ENCODE results near the gene APOBEC3A. TPM values are rescaled to one million over a fixed set of nuclear protein-coding genes. Genes with fewer than 3 reads are reported as not detected.

The APOBEC3A gene
- total and polyA plus RNA-seq, 2 of the 13 experiments (the other 11 are each of a cell fraction or from before 2014, with no cell fraction given) = not detected

GRCh38 chr22:38974170-38974825 is 16.9 kb downstream of the APOBEC3A start:
- H2AFZ ChIP-seq (ENCODE audit: low read length) = no peak overlapping the region
- intact Hi-C loops (cut with micrococcal nuclease; ENCODE audit: unreplicated experiment) = loop anchor here (5.0 kb wide), 1 partner anchor 52 kb away; no protein-coding TSS in a partner anchor
- no peak for FAIRE-seq
- H4K20me1 ChIP-seq (ENCODE audit: insufficient read depth, low read length) = no peaks in the 10 kb centered on the region; the same call in 1 of the 2 replicates
- CTCF ChIA-PET (ENCODE audit: low intra/inter-chr PET ratio, low total read pairs) = interaction anchor here (0.9 to 3.0 kb wide), 3 partner anchors 29 to 143 kb away, joined by 4 to 16 read pairs (median 8); no protein-coding TSS in a partner anchor
- WGBS (ENCODE audit: low lambda C conversion rate) = 56% methylated on average over 16 of the region's 18 CpGs
- H3K36me3 ChIP-seq (replicated peaks in 1 of 2; ENCODE audit: control insufficient read depth in 1 of 2, insufficient read depth in 2 of 2, low read length in 2 of 2) = no peaks in the 10 kb centered on the region
- in situ Hi-C loops (cut with HindIII; ENCODE audit: extremely low pct_ligation_motif_present, low pct_unique_long_range_greater_than_20kb) = no loop called here
- H3K9me3 ChIP-seq (ENCODE audit: low read length) = no peaks in the 10 kb centered on the region
- no peak overlapping the region for H3K4me2 ChIP-seq (ENCODE audit: low read depth, low read length)
- H3K9ac ChIP-seq (ENCODE audit: insufficient read depth, low read depth, low read length) = no peak overlapping the region
- H3K4me3 ChIP-seq (replicated peaks in 1 of 3; ENCODE audit: insufficient read depth in 1 of 3, low read depth in 2 of 3, low read length in 3 of 3) = no peak overlapping the region
- 0 out of 5 replicates have a peak, but pooled peaks cover 1 to 11% of the 10 kb centered on the region in 2 experiments for H3K27me3 ChIP-seq (ENCODE audit: control insufficient read depth in 1 of 2, insufficient read depth in 2 of 2, low read length in 2 of 2)
- no peak overlapping the region for H3K27ac ChIP-seq (ENCODE audit: extremely low read length, insufficient read depth, low read length)
- H3K79me2 ChIP-seq (ENCODE audit: insufficient read depth, low read length) = no peaks in the 10 kb centered on the region
- POLR2A ChIA-PET = no interaction called here
- BruUV-seq (replicated peaks) = no TSS peak
- no peaks in the 10 kb centered on the region for H3K4me1 ChIP-seq (ENCODE audit: insufficient read depth, low read length)
- peak; percentile 46; the same call in 1 of the 3 replicates for ATAC-seq
- DNase-seq (ENCODE audit: low spot score) = no peak
- TF ChIP-seq TRIM24 (CRISPR knock-in tag; IDR thresholded peaks at IDR 0.05) (no peak), ZMYM2 (CRISPR knock-in tag; IDR thresholded peaks at IDR 0.05) (no peak), RELA (CRISPR knock-in tag; IDR thresholded peaks at IDR 0.05) (no peak), ZHX2 (IDR thresholded peaks at IDR 0.05; ENCODE audit: low read depth) (no peak), ZHX2 (CRISPR knock-in tag; IDR thresholded peaks at IDR 0.05; ENCODE audit: borderline replicate concordance) (no peak), ZNF281 (CRISPR knock-in tag; IDR thresholded peaks at IDR 0.05; ENCODE audit: borderline replicate concordance) (no peak), TAF1 (CRISPR knock-in tag; IDR thresholded peaks at IDR 0.05) (no peak), ZNF121 (CRISPR knock-in tag; IDR thresholded peaks at IDR 0.05) (no peak), MLXIP (CRISPR knock-in tag; IDR thresholded peaks at IDR 0.05; ENCODE audit: borderline replicate concordance) (no peak), SIX4 (CRISPR knock-in tag; IDR thresholded peaks at IDR 0.05) (no peak), STAG1 (CRISPR knock-in tag; IDR thresholded peaks at IDR 0.05) (no peak)
